ENCODE data around the gene HAAO. TPM values are rescaled to one million over a fixed set of nuclear protein-coding genes. Genes with fewer than 3 reads are reported as not detected.

The HAAO gene
- total and polyA plus RNA-seq, 2 of the 13 experiments (the other 11 are each of a cell fraction or from before 2014, with no cell fraction given): 36.1 to 42.7 TPM

DNA sequence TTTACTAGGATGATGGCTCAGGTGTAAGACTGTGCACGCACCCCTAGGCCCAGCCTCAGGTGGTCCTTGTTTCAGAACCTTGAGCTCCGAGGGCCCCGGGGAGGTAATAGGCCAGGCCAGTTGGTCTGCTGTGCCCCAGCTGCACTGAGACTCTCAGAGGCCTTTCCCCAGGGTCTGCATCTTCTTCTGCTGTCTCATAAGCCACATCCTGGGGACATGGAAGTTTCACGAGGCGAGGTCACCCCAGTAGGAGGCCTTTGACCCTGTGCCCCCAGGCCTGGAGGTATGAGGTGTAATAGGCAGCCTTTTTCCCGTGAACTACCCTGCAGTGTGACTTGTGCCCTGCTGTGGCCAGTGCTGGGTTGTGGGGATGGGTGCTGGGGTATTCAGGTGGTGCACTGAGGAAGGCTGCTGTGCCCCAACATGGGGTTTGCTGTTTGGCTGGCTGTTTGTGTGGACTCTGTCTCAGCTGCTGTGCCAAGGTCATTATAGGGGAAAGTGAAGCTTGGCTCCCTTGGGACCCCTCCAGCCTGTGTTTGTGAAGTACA lies 35.3 kb downstream of the HAAO start (continued):
- no peak for TF ChIP-seq PRDM15 (CRISPR knock-in tag; IDR thresholded peaks at IDR 0.05)
- TF ChIP-seq, protein P1, sequence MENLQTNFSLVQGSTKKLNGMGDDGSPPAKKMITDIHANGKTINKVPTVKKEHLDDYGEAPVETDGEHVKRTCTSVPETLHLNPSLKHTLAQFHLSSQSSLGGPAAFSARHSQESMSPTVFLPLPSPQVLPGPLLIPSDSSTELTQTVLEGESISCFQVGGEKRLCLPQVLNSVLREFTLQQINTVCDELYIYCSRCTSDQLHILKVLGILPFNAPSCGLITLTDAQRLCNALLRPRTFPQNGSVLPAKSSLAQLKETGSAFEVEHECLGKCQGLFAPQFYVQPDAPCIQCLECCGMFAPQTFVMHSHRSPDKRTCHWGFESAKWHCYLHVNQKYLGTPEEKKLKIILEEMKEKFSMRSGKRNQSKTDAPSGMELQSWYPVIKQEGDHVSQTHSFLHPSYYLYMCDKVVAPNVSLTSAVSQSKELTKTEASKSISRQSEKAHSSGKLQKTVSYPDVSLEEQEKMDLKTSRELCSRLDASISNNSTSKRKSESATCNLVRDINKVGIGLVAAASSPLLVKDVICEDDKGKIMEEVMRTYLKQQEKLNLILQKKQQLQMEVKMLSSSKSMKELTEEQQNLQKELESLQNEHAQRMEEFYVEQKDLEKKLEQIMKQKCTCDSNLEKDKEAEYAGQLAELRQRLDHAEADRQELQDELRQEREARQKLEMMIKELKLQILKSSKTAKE (CRISPR knock-in tag; IDR thresholded peaks at IDR 0.05; ENCODE audit: borderline replicate concordance): no peak
- no peak for TF ChIP-seq ZNF567 (CRISPR knock-in tag; IDR thresholded peaks at IDR 0.05; ENCODE audit: borderline replicate concordance)
- no peak for TF ChIP-seq TIGD3 (CRISPR knock-in tag; IDR thresholded peaks at IDR 0.05; ENCODE audit: borderline replicate concordance)
- TF ChIP-seq ZNF232 (CRISPR knock-in tag; IDR thresholded peaks at IDR 0.05; ENCODE audit: borderline replicate concordance): no peak
- no peak for TF ChIP-seq ZNF576 (CRISPR knock-in tag; IDR thresholded peaks at IDR 0.05)
- peak; percentile 44; the same call in 1 of the 2 replicates for TF ChIP-seq ZNF768 (CRISPR knock-in tag; IDR thresholded peaks at IDR 0.05)
- TF ChIP-seq SNRNP70 (IDR thresholded peaks at IDR 0.05; ENCODE audit: low read depth, low read length): no peak
- no peak for TF ChIP-seq ZNF569 (CRISPR knock-in tag; IDR thresholded peaks at IDR 0.05; ENCODE audit: borderline replicate concordance)
- TF ChIP-seq ESRRA (CRISPR knock-in tag; IDR thresholded peaks at IDR 0.05; ENCODE audit: low read depth): 0 out of 2 replicates have a peak, but pooled peaks have one; percentile 73
- TF ChIP-seq ZNF501 (CRISPR knock-in tag; IDR thresholded peaks at IDR 0.05): no peak
- no peak for TF ChIP-seq TCF12 (IDR thresholded peaks at IDR 0.05)
- no peak for TF ChIP-seq TCF12 (CRISPR knock-in tag; IDR thresholded peaks at IDR 0.05)
- TF ChIP-seq SAP130 (CRISPR knock-in tag; IDR thresholded peaks at IDR 0.05; ENCODE audit: low read depth): no peak
- TF ChIP-seq SALL1 (CRISPR knock-in tag; IDR thresholded peaks at IDR 0.05): peak; percentile 16; the same call in 1 of the 2 replicates
- no peak for TF ChIP-seq ZFY (CRISPR knock-in tag; IDR thresholded peaks at IDR 0.05)
- TF ChIP-seq ELF4 (CRISPR knock-in tag; IDR thresholded peaks at IDR 0.05; ENCODE audit: borderline replicate concordance): no peak
- TF ChIP-seq, protein P2, sequence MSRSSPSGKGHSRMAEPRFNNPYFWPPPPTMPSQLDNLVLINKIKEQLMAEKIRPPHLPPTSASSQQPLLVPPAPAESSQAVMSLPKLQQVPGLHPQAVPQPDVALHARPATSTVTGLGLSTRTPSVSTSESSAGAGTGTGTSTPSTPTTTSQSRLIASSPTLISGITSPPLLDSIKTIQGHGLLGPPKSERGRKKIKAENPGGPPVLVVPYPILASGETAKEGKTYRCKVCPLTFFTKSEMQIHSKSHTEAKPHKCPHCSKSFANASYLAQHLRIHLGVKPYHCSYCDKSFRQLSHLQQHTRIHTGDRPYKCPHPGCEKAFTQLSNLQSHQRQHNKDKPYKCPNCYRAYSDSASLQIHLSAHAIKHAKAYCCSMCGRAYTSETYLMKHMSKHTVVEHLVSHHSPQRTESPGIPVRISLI (CRISPR knock-in tag; IDR thresholded peaks at IDR 0.05; ENCODE audit: borderline replicate concordance): no peak
- 0 out of 2 replicates have a peak, but pooled peaks have one; percentile 29 for TF ChIP-seq PITX1 (CRISPR knock-in tag; IDR thresholded peaks at IDR 0.05)
- no peak for TF ChIP-seq SALL2 (CRISPR knock-in tag; IDR thresholded peaks at IDR 0.05)
- TF ChIP-seq ZNF460 (CRISPR knock-in tag; IDR thresholded peaks at IDR 0.05; ENCODE audit: borderline replicate concordance): no peak
